Breast epithelium (tissue), 3 donors: ENCODE data around the gene PTPN22.

Source experiments
- POLR2A ChIP-seq: fragments of 450-650 bp; IDR thresholded peaks from one replicate; pipeline ENCODE4 v1.6.1; 2016; ENCODE audit warnings: antibody characterized with exemption, mild to moderate bottlenecking, moderate library complexity
- POLR2AphosphoS5 ChIP-seq, 3 donors: sonication (generic); formaldehyde crosslinking; IDR thresholded peaks; one replicate each; pipeline ENCODE4 v1.6.1; 2017; ENCODE audit warnings: antibody characterized with exemption in 3 of 3
- TF ChIP-seq, protein P1 (sequence below), 3 donors: fragments of 450-650 bp; IDR thresholded peaks; one replicate each; pipeline ENCODE4 v1.5.1; 2016 to 2017; ENCODE audit warnings: antibody characterized with exemption in 3 of 3, mild to moderate bottlenecking in 3 of 3, moderate library complexity in 3 of 3

DNA sequence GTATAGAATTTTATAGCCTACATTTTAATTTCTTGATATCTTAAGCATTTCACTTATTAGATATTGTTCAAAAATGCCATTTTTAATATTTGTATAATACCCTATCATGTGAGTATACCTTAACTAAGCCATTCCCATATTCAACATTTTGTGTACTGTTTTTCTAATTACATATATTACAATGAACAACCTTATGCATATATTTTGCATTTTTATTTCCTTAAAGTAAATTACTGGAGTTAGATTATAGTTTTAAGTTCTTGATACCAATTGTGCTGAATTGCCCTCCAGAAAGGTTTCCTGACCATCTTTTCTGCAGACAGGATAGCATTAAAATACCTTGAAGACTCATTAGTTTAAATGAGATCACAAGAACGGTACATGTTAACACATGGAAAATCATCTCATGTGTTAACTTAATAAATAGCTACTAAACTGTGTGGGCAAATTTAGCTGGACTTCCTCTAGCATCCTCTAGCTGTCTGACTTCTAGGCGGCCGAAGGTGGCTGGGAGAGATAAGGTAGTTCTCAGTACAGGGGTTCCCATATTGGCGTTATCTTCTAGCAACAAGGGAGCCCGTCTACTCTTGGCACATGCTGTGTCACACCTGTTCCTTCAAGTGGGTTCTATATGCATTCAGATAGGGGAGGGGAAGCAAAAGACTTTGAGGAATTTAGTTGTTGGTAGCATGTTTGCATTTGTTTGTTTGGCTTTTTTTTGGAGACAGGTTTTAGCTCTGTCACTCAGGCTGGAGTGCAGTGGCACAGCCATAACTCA, 42.6 kb upstream of the PTPN22 start:
- TF ChIP-seq, protein P1, sequence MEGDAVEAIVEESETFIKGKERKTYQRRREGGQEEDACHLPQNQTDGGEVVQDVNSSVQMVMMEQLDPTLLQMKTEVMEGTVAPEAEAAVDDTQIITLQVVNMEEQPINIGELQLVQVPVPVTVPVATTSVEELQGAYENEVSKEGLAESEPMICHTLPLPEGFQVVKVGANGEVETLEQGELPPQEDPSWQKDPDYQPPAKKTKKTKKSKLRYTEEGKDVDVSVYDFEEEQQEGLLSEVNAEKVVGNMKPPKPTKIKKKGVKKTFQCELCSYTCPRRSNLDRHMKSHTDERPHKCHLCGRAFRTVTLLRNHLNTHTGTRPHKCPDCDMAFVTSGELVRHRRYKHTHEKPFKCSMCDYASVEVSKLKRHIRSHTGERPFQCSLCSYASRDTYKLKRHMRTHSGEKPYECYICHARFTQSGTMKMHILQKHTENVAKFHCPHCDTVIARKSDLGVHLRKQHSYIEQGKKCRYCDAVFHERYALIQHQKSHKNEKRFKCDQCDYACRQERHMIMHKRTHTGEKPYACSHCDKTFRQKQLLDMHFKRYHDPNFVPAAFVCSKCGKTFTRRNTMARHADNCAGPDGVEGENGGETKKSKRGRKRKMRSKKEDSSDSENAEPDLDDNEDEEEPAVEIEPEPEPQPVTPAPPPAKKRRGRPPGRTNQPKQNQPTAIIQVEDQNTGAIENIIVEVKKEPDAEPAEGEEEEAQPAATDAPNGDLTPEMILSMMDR (IDR thresholded peaks at IDR 0.05) = no peak
- TF ChIP-seq POLR2A = no peak
- TF ChIP-seq POLR2AphosphoS5 (IDR thresholded peaks at IDR 0.05) = no peak
